ENCODE data around the gene KIAA1586.

KIAA1586 gene

GRCh38 chr6:57029213-57029612 lies 17.3 kb upstream of the KIAA1586 start:
- H2AFZ ChIP-seq (ENCODE audit: low read length) = no peak overlapping the region
- no peaks in the 10 kb centered on the region for H3K36me3 ChIP-seq (ENCODE audit: insufficient read depth, low read length)
- TF ChIP-seq EZH2phosphoT487 (IDR thresholded peaks at IDR 0.05; ENCODE audit: borderline replicate concordance) (no peak), CTCF (conservative IDR thresholded peaks at IDR 0.05; ENCODE audit: low read length) (no peak)
- H3F3A ChIP-seq (ENCODE audit: low read depth) = no peaks in the 10 kb centered on the region
- no peaks in the 10 kb centered on the region for H3K79me2 ChIP-seq (ENCODE audit: insufficient read depth, low read length)
- no peak overlapping the region for H3K4me3 ChIP-seq (ENCODE audit: low read length, poor library complexity, severe bottlenecking)
- H3K9ac ChIP-seq (ENCODE audit: low read depth, low read length, poor library complexity, severe bottlenecking) = no peak overlapping the region
- no peaks in the 10 kb centered on the region for H3K9me2 ChIP-seq (replicated peaks; ENCODE audit: low read depth, low read length)
- H3K4me1 ChIP-seq (ENCODE audit: insufficient read depth, low read length, poor library complexity, severe bottlenecking) = no peaks in the 10 kb centered on the region
- H3K9me3 ChIP-seq (ENCODE audit: insufficient read depth, low read depth, low read length) = peaks cover 16% of the 10 kb centered on the region
- H3K27me3 ChIP-seq (ENCODE audit: insufficient read depth, low read length, poor library complexity, severe bottlenecking) = no peaks in the 10 kb centered on the region
- H4K20me1 ChIP-seq (ENCODE audit: insufficient read depth, low read length, poor library complexity, severe bottlenecking) = no peaks in the 10 kb centered on the region
- H3K4me2 ChIP-seq (ENCODE audit: low read depth, low read length, poor library complexity, severe bottlenecking) = no peak overlapping the region

- no peaks in the 10 kb centered on the region for H3K9me2 ChIP-seq (replicated peaks; ENCODE audit: low read depth, low read length)
- TF ChIP-seq CTCF (conservative IDR thresholded peaks at IDR 0.05; ENCODE audit: low read length) (no peak), EZH2phosphoT487 (IDR thresholded peaks at IDR 0.05; ENCODE audit: borderline replicate concordance) (no peak)
- H2AFZ ChIP-seq (ENCODE audit: low read length) = no peak overlapping the region
- H3K9me3 ChIP-seq (ENCODE audit: insufficient read depth, low read depth, low read length) = no peaks in the 10 kb centered on the region
- H3K27me3 ChIP-seq (ENCODE audit: insufficient read depth, low read length, poor library complexity, severe bottlenecking) = no peaks in the 10 kb centered on the region
- H3K36me3 ChIP-seq (ENCODE audit: insufficient read depth, low read length) = no peaks in the 10 kb centered on the region
- H3F3A ChIP-seq (ENCODE audit: low read depth) = no peaks in the 10 kb centered on the region
- no peaks in the 10 kb centered on the region for H3K79me2 ChIP-seq (ENCODE audit: insufficient read depth, low read length)
- H4K20me1 ChIP-seq (ENCODE audit: insufficient read depth, low read length, poor library complexity, severe bottlenecking) = no peaks in the 10 kb centered on the region
- H3K9ac ChIP-seq (ENCODE audit: low read depth, low read length, poor library complexity, severe bottlenecking) = no peak overlapping the region
- H3K4me1 ChIP-seq (ENCODE audit: insufficient read depth, low read length, poor library complexity, severe bottlenecking) = no peaks in the 10 kb centered on the region
- no peak overlapping the region for H3K4me3 ChIP-seq (ENCODE audit: low read length, poor library complexity, severe bottlenecking)
- no peak overlapping the region for H3K4me2 ChIP-seq (ENCODE audit: low read depth, low read length, poor library complexity, severe bottlenecking)
These were observed 13.3 kb upstream of the KIAA1586 start for GRCh38 chr6:57033228-57033627.

GRCh38 chr6:57035549-57035948 lies 10.9 kb upstream of the KIAA1586 start:
- H4K20me1 ChIP-seq (ENCODE audit: insufficient read depth, low read length, poor library complexity, severe bottlenecking) = no peaks in the 10 kb centered on the region
- no peaks in the 10 kb centered on the region for H3K9me2 ChIP-seq (replicated peaks; ENCODE audit: low read depth, low read length)
- H3K36me3 ChIP-seq (ENCODE audit: insufficient read depth, low read length) = no peaks in the 10 kb centered on the region
- H3K27me3 ChIP-seq (ENCODE audit: insufficient read depth, low read length, poor library complexity, severe bottlenecking) = no peaks in the 10 kb centered on the region
- no peak for TF ChIP-seq CTCF (conservative IDR thresholded peaks at IDR 0.05; ENCODE audit: low read length)
- TF ChIP-seq EZH2phosphoT487 (IDR thresholded peaks at IDR 0.05; ENCODE audit: borderline replicate concordance) = no peak
- H3F3A ChIP-seq (ENCODE audit: low read depth) = no peaks in the 10 kb centered on the region
- no peaks in the 10 kb centered on the region for H3K4me1 ChIP-seq (ENCODE audit: insufficient read depth, low read length, poor library complexity, severe bottlenecking)
- H3K4me3 ChIP-seq (ENCODE audit: low read length, poor library complexity, severe bottlenecking) = no peak overlapping the region
- H3K9me3 ChIP-seq (ENCODE audit: insufficient read depth, low read depth, low read length) = no peaks in the 10 kb centered on the region
- no peak overlapping the region for H3K9ac ChIP-seq (ENCODE audit: low read depth, low read length, poor library complexity, severe bottlenecking)
- H3K79me2 ChIP-seq (ENCODE audit: insufficient read depth, low read length) = no peaks in the 10 kb centered on the region
- H3K4me2 ChIP-seq (ENCODE audit: low read depth, low read length, poor library complexity, severe bottlenecking) = no peak overlapping the region
- no peak overlapping the region for H2AFZ ChIP-seq (ENCODE audit: low read length)
